Kidney (tissue), 14 donors: ENCODE measurements around the gene CRIM1. TPM values are rescaled to one million over a fixed set of nuclear protein-coding genes. Genes with fewer than 3 reads are reported as not detected.

ENCODE experiments used
- DNase-seq, 5 donors: peaks; one replicate each; pipeline ENCODE4 v3.0.0-alpha.2; 2013 to 2020
- FAIRE-seq: peaks from 2 replicates; lab custom pipeline; 2012; peaks lifted over from hg19 to GRCh38; lab: Jason Lieb, UNC
- H3K27ac ChIP-seq, 2 donors: one replicate each; pipeline ENCODE4 v1.7.0; 2013; ENCODE audit warnings: low read depth in 2 of 2, low read length in 2 of 2, inconsistent platforms in 1 of 2
- H3K27me3 ChIP-seq: one replicate; pipeline ENCODE4 v1.7.1; 2013; ENCODE audit warnings: low read length, inconsistent platforms; ENCODE audit not compliant: control insufficient read depth, insufficient read depth
- H3K36me3 ChIP-seq, 3 donors: one replicate each; pipeline versions ENCODE4 v1.7.0 to v1.7.1; 2013; ENCODE audit warnings: low read length in 3 of 3, control low read depth in 1 of 3, inconsistent platforms in 1 of 3; ENCODE audit not compliant: insufficient read depth in 3 of 3, control insufficient read depth in 2 of 3
- H3K4me1 ChIP-seq, 3 donors: one replicate each; pipeline versions ENCODE4 v1.7.0 to v1.7.1; 2013; ENCODE audit warnings: low read length in 3 of 3, inconsistent platforms in 1 of 3, low read depth in 1 of 3; ENCODE audit not compliant: control insufficient read depth in 2 of 3, insufficient read depth in 2 of 3
- H3K4me3 ChIP-seq, 3 donors: one replicate each; pipeline versions ENCODE4 v1.7.0 to v1.8.1; 2013; ENCODE audit warnings: low read length in 3 of 3, control low read depth in 1 of 3, inconsistent platforms in 1 of 3
- H3K9ac ChIP-seq, 3 donors: one replicate each; pipeline versions ENCODE4 v1.7.0 to v1.7.1; 2013; ENCODE audit warnings: low read length in 3 of 3, control low read depth in 1 of 3, inconsistent platforms in 1 of 3
- H3K9me3 ChIP-seq, 3 donors: one replicate each; pipeline versions ENCODE4 v1.7.0 to v1.7.1; 2013; ENCODE audit warnings: low read length in 3 of 3, control low read depth in 1 of 3, inconsistent platforms in 1 of 3; ENCODE audit not compliant: control insufficient read depth in 2 of 3, insufficient read depth in 1 of 3
- intact Hi-C: fragments of 100-400 bp; cut with DNase I; formaldehyde crosslinking; loops from one replicate; pipeline ENCODE4 v1.11.1; 2022
- polyA plus RNA-seq: library from polyadenylated mRNA; stranded (reverse); fragments of 350-450 nt; fragmentation: Illumina TruSeq; extraction: RNeasy Lipid Tissue Mini Kit (QIAGEN cat#74804); gene quantifications from one replicate; pipeline ENCODE4 v1.2.3, GENCODE V29; 2014; ENCODE audit warnings: low read depth, low replicate concordance; ENCODE audit not compliant: insufficient read depth
- total RNA-seq: library from RNA; stranded (reverse); fragmentation: NEBNext Ultra II Directional; extraction: Animal tissue kit (Norgen Biotek cat#: 25700); gene quantifications from one replicate; pipeline ENCODE4 v1.2.1, GENCODE V29; 2021
- TF ChIP-seq, protein P1 (sequence below): IDR thresholded peaks from 3 replicates; pipeline ENCODE4 v1.5.1; 2012; ENCODE audit warnings: mild to moderate bottlenecking, moderate library complexity, borderline replicate concordance; ENCODE audit not compliant: insufficient read depth; ENCODE audit errors: extremely low read depth
- donor health status: control.
- donor health status: control.
- donor health status: control.
- donor health status: control.
- donor health status: control.
- donor health status: DM: yes; HTN: yes; CAD: no.
- donor health status: Normal renal cell carcinoma (clear cell type).

Gene CRIM1
- total and polyA plus RNA-seq, 2 donors from 2014 or later = 47.2 to 154 TPM

DNA sequence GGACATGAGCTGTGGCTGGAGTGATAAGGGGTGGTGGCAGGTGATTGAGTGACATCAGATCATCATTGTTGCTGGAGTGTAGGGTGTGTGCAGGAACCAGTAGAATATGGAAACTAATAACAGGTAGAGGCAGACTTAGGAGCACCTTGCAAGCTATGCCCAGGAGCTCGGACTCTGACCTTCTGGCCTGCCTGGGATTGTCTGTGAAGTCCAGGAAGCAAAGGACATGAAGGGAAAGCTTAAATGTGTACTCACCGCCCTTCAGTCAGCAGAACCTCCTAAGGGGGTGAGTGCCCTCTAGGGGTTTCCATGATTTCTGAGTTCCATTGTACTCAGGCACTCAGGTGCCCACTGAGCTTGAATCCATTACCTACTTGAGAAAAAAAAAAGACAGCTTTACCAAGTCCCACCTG lies 104.2 kb downstream of the CRIM1 start:
- Histone ChIP-seq H3K36me3 (peaks cover 0 to 5% (median 3%) of the 10 kb centered on the region in 3 donors), H3K9ac (no peak overlapping the region), H3K4me3 (no peak overlapping the region), H3K27ac (peak overlapping the region in 1 of 2 donors; percentile 68), H3K9me3 (no peaks in the 10 kb centered on the region), H3K4me1 (peaks cover 12 to 27% (median 26%) of the 10 kb centered on the region in 3 donors), H3K27me3 (no peaks in the 10 kb centered on the region)
- intact Hi-C loops = no loop called here
- TF ChIP-seq, protein P1, sequence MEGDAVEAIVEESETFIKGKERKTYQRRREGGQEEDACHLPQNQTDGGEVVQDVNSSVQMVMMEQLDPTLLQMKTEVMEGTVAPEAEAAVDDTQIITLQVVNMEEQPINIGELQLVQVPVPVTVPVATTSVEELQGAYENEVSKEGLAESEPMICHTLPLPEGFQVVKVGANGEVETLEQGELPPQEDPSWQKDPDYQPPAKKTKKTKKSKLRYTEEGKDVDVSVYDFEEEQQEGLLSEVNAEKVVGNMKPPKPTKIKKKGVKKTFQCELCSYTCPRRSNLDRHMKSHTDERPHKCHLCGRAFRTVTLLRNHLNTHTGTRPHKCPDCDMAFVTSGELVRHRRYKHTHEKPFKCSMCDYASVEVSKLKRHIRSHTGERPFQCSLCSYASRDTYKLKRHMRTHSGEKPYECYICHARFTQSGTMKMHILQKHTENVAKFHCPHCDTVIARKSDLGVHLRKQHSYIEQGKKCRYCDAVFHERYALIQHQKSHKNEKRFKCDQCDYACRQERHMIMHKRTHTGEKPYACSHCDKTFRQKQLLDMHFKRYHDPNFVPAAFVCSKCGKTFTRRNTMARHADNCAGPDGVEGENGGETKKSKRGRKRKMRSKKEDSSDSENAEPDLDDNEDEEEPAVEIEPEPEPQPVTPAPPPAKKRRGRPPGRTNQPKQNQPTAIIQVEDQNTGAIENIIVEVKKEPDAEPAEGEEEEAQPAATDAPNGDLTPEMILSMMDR = peak; percentile 54
- DNase-seq (peak in 4 of 5 donors; percentile 54 to 89 (median 75)), FAIRE-seq (no peak)

DNA sequence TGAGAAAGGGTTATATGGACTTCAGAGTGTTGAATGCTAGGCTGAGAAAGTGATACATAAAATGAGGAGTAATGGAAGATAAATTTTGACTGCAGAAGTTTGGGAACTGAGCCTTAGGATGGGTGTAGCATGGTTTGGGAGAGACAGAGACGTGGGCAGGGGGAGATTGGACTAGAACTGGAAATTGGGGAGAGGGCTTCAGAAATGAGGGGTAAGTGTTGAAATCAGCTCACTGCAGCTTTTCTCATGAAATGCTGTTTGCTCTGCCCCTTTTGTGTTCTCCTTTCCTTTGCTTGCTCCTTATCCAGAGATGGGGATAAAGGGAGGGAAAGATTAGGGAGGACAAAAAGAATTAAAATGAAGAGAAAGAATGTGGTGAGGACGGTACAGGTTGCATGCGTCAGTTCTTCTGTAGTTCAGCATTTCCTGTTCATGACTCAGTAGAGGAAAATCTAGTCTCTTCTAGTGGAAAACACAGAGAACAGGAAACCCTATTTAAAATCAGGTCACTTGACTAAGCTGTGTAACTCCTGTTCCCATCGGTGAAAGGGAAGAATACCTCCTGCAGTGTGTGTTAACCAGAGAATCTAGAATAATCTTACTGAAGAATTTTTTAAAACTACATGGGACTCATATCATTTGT lies 105.6 kb downstream of the CRIM1 start:
- Histone ChIP-seq H3K27me3 (no peaks in the 10 kb centered on the region), H3K36me3 (peaks cover 0 to 12% (median 6%) of the 10 kb centered on the region in 3 donors), H3K9ac (no peak overlapping the region), H3K4me3 (no peak overlapping the region), H3K4me1 (peaks cover 8 to 20% (median 14%) of the 10 kb centered on the region in 3 donors), H3K27ac (peak overlapping the region; percentile 54 to 80), H3K9me3 (no peaks in the 10 kb centered on the region)
- DNase-seq (no peak), FAIRE-seq (no peak)
- intact Hi-C loops = no loop called here
- TF ChIP-seq, protein P1 = no peak

DNA sequence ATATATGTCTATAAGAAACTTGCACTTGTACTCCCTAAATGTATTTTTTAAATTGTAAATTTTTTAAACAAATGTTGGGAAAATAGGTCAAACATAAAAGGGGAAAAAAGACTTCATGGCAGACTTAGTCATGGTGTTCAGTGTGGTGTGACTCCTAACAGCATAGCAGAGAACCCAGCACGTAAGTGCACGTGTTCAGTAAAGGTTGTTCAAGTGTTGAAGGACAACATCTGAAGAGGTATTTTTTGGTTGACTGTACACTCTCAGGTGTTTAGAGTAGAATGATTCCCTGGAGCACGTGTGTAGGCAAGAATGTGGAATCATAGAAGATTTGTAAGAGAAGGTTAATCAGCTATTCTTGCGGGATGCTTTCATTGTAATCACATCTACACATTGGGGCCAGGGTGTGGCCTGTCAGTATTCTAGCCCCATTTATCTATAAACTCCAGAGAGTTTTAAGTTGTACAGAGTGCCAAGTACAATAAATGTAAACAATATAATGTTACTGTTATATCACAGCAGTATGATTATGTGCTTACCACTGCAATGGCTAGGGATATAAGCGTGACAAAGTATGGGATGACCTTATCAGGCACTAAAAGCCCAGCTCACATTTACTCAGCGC lies 106.8 kb downstream of the CRIM1 start:
- Histone ChIP-seq H3K27ac (no peak overlapping the region), H3K9ac (no peak overlapping the region), H3K4me1 (peaks cover 6 to 13% (median 11%) of the 10 kb centered on the region in 3 donors), H3K4me3 (no peak overlapping the region), H3K9me3 (no peaks in the 10 kb centered on the region), H3K36me3 (peaks cover 0 to 22% (median 10%) of the 10 kb centered on the region in 3 donors), H3K27me3 (no peaks in the 10 kb centered on the region)
- DNase-seq = no peak
- TF ChIP-seq, protein P1 = no peak
- FAIRE-seq = no peak
- intact Hi-C loops = no loop called here
